ENCODE data around the gene GPSM3.
"Not testable (repeated sequence)": the region's sequence is repeated elsewhere in the genome, so short reads cannot be mapped to it uniquely, and the experiment has no call there.

GPSM3 gene

DNA sequence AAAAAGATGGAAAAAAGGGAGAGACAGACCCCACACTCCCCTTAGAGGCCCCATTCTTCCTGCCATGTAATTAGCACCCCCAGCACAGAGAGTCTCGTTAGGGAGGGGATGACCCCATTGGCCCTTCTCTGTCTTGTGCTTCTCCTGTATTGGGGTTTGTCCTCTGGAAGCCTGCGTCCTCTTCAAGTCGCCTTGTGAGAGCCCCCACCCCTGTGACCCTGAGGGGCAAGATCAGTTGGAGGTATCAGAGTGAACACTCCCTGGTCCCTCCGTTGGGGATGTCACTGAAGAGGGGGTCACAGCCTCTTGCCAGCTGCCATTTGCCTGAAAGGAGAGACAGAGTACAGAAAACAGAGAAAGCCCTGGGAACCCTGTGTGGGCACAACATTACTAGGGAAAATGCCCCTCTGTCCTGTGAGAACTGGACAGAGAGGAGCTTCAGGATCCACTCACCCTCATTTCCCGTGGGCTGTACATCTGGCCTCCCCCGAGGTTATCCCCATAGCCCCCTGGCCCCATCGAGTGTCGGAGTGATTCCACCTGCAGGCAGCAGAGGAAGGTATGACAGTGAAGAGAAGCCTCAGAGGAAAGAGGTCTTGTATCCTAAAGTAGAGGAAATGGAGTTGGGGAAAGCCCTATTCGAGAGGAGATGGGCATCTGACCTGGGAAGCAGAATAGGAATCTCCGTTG is 6.1 kb downstream of the GPSM3 start:
- DNase-seq: not testable (repeated sequence)

GRCh38 chr6:32185681-32186131 is 6.7 kb downstream of the GPSM3 start:
- DNase-seq: not testable (repeated sequence)

DNA sequence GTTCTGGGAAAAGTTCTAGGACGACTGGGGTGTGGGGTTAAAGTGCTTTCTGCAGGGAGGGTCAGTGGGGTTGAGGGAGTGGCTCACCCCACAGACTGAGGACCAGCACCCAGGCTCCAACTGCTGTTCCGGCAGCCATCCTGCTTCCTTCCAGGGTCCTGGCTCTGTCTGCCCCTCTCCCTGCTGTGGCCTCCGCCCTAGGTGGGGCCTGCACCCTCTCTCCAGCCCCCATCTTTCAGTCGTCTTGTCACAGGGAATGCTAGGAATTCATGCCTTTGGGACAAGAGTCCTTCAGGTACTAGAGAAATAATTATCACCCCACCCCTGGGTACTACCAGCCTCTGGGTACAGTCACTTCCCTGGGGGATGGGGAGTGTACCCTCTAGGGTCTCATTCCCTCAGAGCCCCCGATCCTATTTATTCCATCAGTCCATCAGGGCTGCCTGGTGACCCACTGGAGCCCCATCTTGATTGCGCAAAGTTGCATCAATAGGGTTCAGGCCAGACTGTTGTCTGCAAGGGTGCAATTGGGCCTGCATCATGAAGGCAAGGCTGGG is 8.3 kb downstream of the GPSM3 start, which contains the start of gene AGER:
TSS of gene AGER (minus strand) at position 170 of the 557 bp plus-strand sequence. CDS start at position 139, 31 bp downstream.
- no peak for DNase-seq

DNA sequence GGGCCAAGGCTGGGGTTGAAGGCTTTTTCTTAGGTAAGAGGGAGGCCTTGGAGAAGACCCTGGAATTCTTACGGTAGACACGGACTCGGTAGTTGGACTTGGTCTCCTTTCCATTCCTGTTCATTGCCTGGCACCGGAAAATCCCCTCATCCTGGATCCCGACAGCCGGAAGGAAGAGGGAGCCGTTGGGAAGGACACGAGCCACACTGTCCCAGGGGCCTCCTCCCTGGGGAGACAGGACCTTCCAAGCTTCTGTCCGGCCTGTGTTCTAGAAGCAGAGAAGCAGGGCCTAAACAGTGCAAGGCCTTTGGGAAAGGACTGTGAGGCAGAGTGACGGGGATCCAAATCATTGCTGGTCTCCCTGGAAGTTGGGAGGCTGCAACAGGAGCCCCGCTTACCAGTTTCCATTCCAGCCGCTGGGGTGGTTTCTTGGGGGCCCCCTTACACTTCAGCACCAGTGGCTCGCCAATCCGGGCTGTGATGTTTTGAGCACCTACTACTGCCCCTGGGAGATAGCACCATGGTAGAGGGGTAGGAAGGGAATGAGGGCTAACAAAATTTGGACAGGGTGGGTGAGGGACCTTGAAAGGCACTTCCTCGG is 8.9 kb downstream of the GPSM3 start:
- no peak for DNase-seq

GRCh38 chr6:32183030-32183429 is 9.4 kb downstream of the GPSM3 start:
- DNase-seq: no peak

GRCh38 chr6:32182555-32182981 is 9.9 kb downstream of the GPSM3 start:
- DNase-seq: no peak

- no peak for DNase-seq
Observed at GRCh38 chr6:32181915-32182529, 10.4 kb downstream of the GPSM3 start.

DNA sequence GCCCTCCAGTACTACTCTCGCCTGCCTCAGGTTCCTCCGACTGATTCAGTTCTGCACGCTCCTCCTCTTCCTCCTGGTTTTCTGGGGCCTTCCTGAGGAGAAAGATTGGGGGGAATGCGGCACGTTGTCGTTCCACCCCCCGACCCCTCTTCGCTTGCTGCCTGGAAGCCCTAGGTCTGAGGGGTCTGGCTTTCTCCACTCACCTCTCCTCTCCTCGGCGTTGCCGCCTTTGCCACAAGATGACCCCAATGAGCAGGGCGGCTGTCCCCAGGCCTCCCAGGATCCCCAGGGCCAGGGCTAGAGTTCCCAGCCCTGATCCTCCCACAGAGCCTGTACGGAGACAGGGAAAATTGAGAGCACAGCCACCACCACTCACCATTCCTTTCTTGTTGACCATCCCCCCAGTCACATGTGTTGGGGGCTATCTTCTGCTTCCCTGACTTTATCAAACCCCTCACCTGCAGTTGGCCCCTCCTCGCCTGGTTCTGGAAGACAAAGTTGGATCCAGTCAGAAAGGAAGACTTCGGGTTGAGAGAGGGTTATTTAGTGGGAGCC is 11.2 kb downstream of the GPSM3 start:
- no peak for DNase-seq

- DNase-seq: no peak
Observed at GRCh38 chr6:32179766-32180405, 12.6 kb downstream of the GPSM3 start.

DNA sequence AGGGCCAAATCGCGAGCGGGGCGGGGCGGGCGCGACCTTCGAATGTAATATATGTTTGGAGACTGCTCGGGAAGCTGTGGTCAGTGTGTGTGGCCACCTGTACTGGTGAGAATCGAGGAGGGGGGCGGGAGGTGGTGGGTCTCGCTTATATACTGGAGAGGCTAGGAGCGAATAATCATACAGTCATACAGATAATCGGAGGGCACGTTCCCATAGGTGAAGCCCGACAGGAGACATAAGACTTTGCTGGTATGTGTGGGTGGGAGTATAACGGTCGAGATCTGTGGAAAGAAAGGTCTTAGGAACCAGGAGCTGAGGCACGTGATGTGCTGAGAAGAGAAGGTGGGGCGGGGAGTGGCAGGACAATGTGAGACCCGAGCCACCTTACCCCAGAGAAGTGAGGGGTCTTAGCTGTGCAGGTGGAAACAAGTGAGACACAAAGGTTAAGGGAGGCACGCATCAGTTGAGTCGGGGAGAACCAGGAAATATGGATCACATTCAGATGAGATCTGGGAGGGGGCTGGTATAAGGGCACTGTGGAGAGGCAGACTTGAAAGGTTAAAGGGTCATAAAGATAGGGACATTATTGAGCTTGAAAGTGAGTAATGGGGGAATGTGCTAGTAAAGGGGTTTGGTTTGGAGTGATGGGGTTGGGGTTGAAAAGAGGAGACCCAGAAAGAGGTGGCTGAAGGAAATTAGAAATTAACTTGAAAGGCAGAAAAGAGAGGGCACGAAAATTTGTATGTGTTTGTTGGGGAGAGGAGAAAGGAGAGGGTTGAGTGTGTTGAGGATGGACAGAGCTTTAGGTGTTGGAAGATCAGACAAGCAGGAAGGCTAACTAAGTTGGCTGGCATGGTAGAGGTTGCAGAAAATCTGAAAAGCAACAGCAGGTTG is 13.6 kb downstream of the GPSM3 start:
- DNase-seq: no peak

DNA sequence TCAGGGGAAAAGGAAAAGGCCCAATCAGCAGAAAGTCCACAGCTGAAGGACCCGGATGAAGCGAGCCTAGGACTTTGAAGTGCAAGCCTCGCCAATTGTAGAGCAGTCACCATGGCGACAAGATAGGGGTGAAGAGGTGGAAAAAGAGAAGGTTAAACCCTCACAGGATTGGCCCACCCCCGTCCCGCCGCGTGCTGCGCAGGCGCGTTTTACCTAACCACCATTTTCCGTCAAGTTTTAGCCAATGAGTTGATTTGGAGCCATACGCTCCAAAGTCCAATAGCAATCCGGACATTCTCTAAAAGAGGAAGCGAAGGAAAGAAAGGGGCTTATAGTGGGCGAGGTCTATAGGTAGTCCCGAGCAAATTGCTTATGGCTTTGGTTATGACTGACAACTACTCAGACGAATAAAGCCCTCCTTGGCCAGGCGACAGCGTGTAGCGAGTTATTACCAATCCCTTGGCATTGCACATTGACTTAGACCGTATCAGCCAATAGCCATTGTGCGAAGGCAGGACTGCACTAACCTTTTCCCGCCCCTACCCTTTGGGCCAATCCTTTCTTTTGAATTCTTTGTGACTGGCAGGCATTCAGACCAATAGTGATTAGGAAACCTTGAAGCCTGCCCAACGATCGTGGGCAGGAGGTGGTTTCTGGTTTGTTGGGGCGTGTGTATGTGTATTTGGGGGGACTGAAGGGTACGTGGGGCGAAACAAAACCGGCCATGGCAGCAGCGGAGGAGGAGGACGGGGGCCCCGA is 14.5 kb downstream of the GPSM3 start, which contains the start of gene RNF5:
TSS of gene RNF5 (plus strand) at position 618 of the 759 bp plus-strand sequence. CDS start at position 725, 107 bp downstream.
- DNase-seq: peak; percentile 100

- DNase-seq: no peak
Observed at GRCh38 chr6:32177183-32177787, 15.2 kb downstream of the GPSM3 start.

DNA sequence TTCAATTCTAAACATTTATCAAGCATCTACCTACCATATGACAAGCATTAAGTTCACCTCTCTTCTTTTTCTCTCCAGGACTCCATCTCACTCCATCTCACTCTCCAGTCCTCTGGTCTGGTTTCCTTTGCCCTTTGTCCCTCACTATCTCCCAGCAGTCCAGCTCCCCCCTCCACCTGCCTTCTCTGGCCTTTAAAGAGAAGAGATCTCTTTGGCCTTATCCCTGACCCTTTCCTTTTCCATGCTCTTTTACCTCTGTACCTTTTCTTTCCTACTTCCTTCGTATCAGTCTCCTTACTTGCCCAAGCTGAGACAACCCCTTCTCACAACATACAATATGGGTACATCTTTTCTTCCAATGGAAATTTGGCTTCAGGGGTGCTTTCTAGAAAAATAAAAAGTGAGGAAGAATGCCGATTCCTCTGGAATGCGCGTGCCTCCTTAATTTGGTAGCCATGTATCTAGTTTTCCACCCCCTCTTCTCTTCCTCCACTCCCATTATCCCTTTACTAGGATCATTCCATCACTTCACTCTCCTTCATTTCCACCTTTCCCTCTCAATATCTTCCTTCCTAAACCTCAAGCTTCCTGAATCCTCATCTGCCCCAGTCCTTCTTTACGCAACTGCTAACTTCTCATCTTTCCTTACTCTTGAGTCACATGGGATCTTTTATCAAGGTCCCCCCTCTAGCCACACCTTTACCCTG is 15.8 kb downstream of the GPSM3 start:
- no peak for DNase-seq

DNA sequence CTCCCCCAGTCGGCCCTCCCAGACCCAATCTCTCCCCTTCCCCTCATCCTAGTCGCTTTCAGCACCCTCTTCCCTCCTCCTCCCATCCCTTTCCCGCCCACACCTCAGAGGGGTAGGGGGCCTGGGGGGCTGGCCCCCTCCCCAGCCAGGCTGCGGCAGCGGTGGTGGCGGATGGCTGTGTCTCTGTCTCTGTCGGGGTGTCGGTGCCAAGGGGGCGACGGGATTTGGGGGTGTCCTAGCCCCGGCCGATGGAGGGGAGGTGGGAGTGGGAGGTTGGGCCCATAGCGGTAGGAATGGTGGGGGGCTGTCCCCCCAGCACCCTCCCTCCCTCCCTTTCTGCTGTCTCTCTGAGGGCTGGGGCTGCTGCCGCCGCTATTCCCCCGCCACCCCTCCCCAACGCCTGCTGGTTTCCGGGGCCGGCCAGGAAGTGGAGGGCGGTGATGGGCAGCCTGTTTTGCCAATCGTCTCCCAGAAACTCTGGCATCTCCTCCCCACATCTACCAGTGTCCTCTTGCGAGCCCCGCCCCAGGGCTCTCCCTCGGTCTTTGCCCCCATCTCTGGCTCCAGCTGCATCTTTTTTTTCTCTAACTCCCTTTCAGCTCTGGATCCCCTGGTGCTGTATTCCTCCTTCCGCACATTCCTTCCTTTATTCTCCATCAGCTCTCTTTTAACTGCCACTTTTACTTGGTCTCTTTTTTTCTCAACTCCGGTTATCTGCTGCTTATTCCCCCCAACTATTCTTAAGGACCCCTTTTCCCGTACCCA is 16.6 kb downstream of the GPSM3 start, which contains the start of gene AGPAT1:
TSS of gene AGPAT1 (minus strand) at position 374 of the 765 bp plus-strand sequence. CDS start 4,588 bp downstream, outside the sequence.
- peak; percentile 90 for DNase-seq

DNA sequence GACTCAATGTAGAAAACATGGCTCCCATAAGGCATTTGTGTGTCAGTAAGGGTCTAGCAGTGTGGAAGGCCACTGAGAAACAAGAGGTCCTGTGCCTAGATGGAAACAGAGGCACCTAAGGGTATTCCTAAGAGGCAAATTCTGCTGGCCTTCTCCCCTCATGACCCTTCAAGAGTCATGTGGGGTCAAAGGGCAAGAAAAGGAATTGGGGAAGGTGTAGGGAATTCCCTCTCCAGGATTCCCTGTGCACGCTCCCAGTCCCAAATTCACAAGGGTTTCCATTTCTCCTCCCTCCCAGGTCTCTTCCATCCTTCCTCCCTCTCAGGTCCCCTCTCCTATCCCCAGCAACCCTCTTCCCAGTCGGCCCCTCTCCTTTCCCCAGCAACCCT is 17.1 kb downstream of the GPSM3 start:
- no peak for DNase-seq

DNA sequence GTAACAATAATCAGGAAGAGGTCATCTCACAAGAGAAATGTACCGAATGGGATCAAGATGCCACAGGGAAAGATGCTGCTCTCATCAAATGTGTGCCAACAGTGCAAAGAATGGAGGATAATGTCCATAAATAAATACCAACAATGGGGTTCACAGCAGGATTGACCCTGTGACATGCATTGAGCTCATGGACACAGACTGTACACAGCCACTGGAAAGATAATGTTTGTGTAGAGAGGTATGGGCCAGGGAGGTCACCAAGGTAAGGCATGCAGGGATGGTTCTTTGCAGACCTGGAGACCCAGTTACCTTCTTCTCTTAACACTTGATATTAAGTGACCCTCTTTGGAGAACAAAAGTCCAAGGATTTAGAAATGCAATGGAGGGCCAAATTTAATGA is 18.0 kb downstream of the GPSM3 start:
- no peak for DNase-seq

GRCh38 chr6:32173051-32173727 is 19.3 kb downstream of the GPSM3 start:
- DNase-seq: no peak

DNA sequence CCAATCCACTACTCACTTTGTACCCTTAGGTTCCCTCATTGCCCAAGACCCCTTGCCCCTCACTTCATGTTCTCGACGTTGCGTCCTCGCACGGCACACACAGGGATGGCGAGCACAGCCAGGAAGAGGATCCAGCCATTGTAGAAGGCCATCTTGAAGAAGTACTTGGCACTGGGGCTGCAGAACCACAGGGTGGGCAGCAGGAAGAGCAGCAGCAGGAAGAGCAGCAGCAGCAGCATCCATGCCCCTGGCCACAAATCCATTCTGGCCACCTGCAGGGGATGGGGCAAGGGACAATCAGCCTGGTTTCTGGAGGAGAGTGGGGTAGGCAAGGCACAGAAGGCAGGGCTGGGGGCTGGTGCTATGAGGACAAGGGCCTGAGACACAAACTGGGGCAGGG is 21.2 kb downstream of the GPSM3 start:
- no peak for DNase-seq

Data from DMS 273 treated with DMSO at 0.1 percent for 48 hours (cell line).